DND-41 (cell line): ENCODE data around the gene PARVB.

Experiments used
- ATAC-seq: fragments of 200-7000 bp; cut with Tn5 transposase; 3 replicates; pipeline ENCODE4 v1.9.1; 2021; ENCODE audit warnings: low read depth; ENCODE audit not compliant: insufficient read depth
- DNase-seq: peaks from one replicate; pipeline ENCODE4 v3.0.0-alpha.2; 2020
- H2AFZ ChIP-seq: 2 replicates; pipeline ENCODE4 v1.6.0; 2012; ENCODE audit warnings: low read depth, low read length
- H3K27ac ChIP-seq: 2 replicates; pipeline ENCODE4 v1.5.1; 2012; ENCODE audit warnings: low read length, inconsistent platforms
- H3K27me3 ChIP-seq: fragments of 200-600 bp; sonication (generic); 2 replicates; pipeline ENCODE4 v1.6.0; 2012; ENCODE audit warnings: low read length, mild to moderate bottlenecking, inconsistent platforms; ENCODE audit not compliant: insufficient read depth, poor library complexity
- H3K36me3 ChIP-seq: 2 replicates; pipeline ENCODE4 v1.5.1; 2012; ENCODE audit warnings: low read length, inconsistent platforms; ENCODE audit not compliant: insufficient read depth
- H3K4me1 ChIP-seq: 2 replicates; pipeline ENCODE4 v1.5.1; 2012; ENCODE audit warnings: mild to moderate bottlenecking, low read length; ENCODE audit not compliant: insufficient read depth
- H3K4me2 ChIP-seq: 2 replicates; pipeline ENCODE4 v1.6.0; 2012; ENCODE audit warnings: mild to moderate bottlenecking, moderate library complexity, low read length, inconsistent platforms; ENCODE audit not compliant: insufficient read depth
- H3K4me3 ChIP-seq, 2 experiments: fragments of 200-600 bp in 1 of 2; shearing (Covaris generic) in 1 of 2; 2 replicates each; pipeline ENCODE4 v1.5.1; 2012 to 2016; ENCODE audit warnings: inconsistent platforms in 2 of 2, low read length in 2 of 2, mild to moderate bottlenecking in 2 of 2, low read depth in 1 of 2, moderate library complexity in 1 of 2
- H3K79me2 ChIP-seq: 2 replicates; pipeline ENCODE4 v1.6.0; 2012; ENCODE audit warnings: low read length, inconsistent platforms; ENCODE audit not compliant: insufficient read depth
- H3K9ac ChIP-seq: 2 replicates; pipeline ENCODE4 v1.6.0; 2012; ENCODE audit warnings: low read depth, mild to moderate bottlenecking, inconsistent platforms, low read length, moderate library complexity
- H3K9me3 ChIP-seq: 2 replicates; pipeline ENCODE4 v1.5.1; 2012; ENCODE audit warnings: low read length, moderate library complexity, mild to moderate bottlenecking, inconsistent platforms; ENCODE audit not compliant: insufficient read depth, severe bottlenecking
- H4K20me1 ChIP-seq: 2 replicates; pipeline ENCODE4 v1.6.0; 2012; ENCODE audit warnings: low read length; ENCODE audit not compliant: insufficient read depth
- EZH2 ChIP-seq: IDR thresholded peaks from 3 replicates; pipeline ENCODE4 v1.6.1; 2012; ENCODE audit warnings: borderline replicate concordance, low read depth, mild to moderate bottlenecking, moderate library complexity, low read length, inconsistent platforms; ENCODE audit not compliant: severe bottlenecking
- TF ChIP-seq, protein P1 (sequence below): IDR thresholded peaks from 2 replicates; pipeline ENCODE4 v1.5.1; 2012; ENCODE audit warnings: borderline replicate concordance, low read length, moderate library complexity, mild to moderate bottlenecking; ENCODE audit not compliant: poor library complexity, severe bottlenecking; ENCODE audit errors: extremely low read depth

PARVB gene

GRCh38 chr22:44136786-44137185 lies 112.7 kb downstream of the PARVB start:
- Histone ChIP-seq H3K9me3 (no peaks in the 10 kb centered on the region), H3K4me1 (peaks cover 6% of the 10 kb centered on the region; the same call in 1 of the 2 replicates), H3K4me2 (no peak overlapping the region), H3K27ac (no peak overlapping the region), H3K79me2 (no peaks in the 10 kb centered on the region), H3K36me3 (no peaks in the 10 kb centered on the region), H3K9ac (no peak overlapping the region), H2AFZ (no peak overlapping the region), H3K27me3 (peaks cover 12% of the 10 kb centered on the region), H3K4me3 (no peak overlapping the region), H4K20me1 (no peaks in the 10 kb centered on the region)
- DNase-seq (no peak), ATAC-seq (0 out of 3 replicates have a peak, but pooled peaks have one; percentile 19)
- TF ChIP-seq EZH2, result no peak
- TF ChIP-seq, protein P1, sequence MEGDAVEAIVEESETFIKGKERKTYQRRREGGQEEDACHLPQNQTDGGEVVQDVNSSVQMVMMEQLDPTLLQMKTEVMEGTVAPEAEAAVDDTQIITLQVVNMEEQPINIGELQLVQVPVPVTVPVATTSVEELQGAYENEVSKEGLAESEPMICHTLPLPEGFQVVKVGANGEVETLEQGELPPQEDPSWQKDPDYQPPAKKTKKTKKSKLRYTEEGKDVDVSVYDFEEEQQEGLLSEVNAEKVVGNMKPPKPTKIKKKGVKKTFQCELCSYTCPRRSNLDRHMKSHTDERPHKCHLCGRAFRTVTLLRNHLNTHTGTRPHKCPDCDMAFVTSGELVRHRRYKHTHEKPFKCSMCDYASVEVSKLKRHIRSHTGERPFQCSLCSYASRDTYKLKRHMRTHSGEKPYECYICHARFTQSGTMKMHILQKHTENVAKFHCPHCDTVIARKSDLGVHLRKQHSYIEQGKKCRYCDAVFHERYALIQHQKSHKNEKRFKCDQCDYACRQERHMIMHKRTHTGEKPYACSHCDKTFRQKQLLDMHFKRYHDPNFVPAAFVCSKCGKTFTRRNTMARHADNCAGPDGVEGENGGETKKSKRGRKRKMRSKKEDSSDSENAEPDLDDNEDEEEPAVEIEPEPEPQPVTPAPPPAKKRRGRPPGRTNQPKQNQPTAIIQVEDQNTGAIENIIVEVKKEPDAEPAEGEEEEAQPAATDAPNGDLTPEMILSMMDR, result no peak

DNA sequence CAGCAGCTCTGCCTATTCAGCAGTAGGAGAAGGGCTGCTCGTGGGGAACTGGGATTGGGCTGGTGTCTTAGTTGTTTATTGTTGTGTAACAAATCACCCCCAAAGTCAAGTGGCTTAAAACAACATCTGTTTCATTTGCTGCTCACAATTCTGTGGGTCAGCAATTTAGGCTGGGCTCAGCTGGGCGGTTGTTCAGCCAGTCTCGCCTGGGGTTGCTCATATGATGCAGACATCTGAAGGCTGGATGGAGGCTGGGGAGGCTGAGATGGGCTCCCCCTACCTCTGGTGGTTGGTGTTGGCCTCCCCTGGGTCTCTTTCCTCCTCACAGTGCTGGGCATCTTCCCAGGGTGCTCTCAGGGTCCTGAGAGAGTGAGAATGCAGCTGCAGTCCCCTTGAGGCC lies 113.3 kb downstream of the PARVB start:
- H3K27me3 ChIP-seq, result peaks cover 10% of the 10 kb centered on the region
- TF ChIP-seq, protein P1, result no peak
- TF ChIP-seq EZH2, result no peak
- no peaks in the 10 kb centered on the region for H3K9me3 ChIP-seq
- H3K79me2 ChIP-seq, result no peaks in the 10 kb centered on the region
- DNase-seq, result no peak
- no peaks in the 10 kb centered on the region for H3K36me3 ChIP-seq
- H3K4me1 ChIP-seq, result peaks cover 6% of the 10 kb centered on the region; the same call in 1 of the 2 replicates
- no peaks in the 10 kb centered on the region for H4K20me1 ChIP-seq
- H3K4me3 ChIP-seq, result no peak overlapping the region
- no peak overlapping the region for H3K9ac ChIP-seq
- ATAC-seq, result no peak
- H2AFZ ChIP-seq, result no peak overlapping the region
- no peak overlapping the region for H3K4me2 ChIP-seq
- H3K27ac ChIP-seq, result no peak overlapping the region

- no peaks in the 10 kb centered on the region for H3K36me3 ChIP-seq
- H3K4me2 ChIP-seq, result no peak overlapping the region
- no peak overlapping the region for H3K27ac ChIP-seq
- DNase-seq (no peak), ATAC-seq (no peak)
- H3K9me3 ChIP-seq, result no peaks in the 10 kb centered on the region
- no peaks in the 10 kb centered on the region for H3K27me3 ChIP-seq
- TF ChIP-seq, protein P1, result no peak
- TF ChIP-seq EZH2, result no peak
- no peaks in the 10 kb centered on the region for H3K79me2 ChIP-seq
- H3K9ac ChIP-seq, result no peak overlapping the region
- no peak overlapping the region for H2AFZ ChIP-seq
- H3K4me1 ChIP-seq, result no peaks in the 10 kb centered on the region
- no peak overlapping the region for H3K4me3 ChIP-seq
- no peaks in the 10 kb centered on the region for H4K20me1 ChIP-seq
Measured at GRCh38 chr22:44139773-44140172, 115.7 kb downstream of the PARVB start.
